ENCODE results near the gene NDUFS7. TPM values are rescaled to one million over a fixed set of nuclear protein-coding genes. Genes with fewer than 3 reads are reported as not detected.

The NDUFS7 gene
- total RNA-seq, 2 donors from 2014 or later: 147 to 202 TPM

GRCh38 chr19:1370579-1371361 is 12.9 kb upstream of the NDUFS7 start:
- no peak for DNase-seq (ENCODE audit: low spot score)
- WGBS: 90% methylated on average over 52 of the region's 52 CpGs
- TF ChIP-seq POLR2AphosphoS5 (IDR thresholded peaks at IDR 0.05) (no peak), POLR2A (IDR thresholded peaks at IDR 0.05) (no peak)
- TF ChIP-seq, protein P1, sequence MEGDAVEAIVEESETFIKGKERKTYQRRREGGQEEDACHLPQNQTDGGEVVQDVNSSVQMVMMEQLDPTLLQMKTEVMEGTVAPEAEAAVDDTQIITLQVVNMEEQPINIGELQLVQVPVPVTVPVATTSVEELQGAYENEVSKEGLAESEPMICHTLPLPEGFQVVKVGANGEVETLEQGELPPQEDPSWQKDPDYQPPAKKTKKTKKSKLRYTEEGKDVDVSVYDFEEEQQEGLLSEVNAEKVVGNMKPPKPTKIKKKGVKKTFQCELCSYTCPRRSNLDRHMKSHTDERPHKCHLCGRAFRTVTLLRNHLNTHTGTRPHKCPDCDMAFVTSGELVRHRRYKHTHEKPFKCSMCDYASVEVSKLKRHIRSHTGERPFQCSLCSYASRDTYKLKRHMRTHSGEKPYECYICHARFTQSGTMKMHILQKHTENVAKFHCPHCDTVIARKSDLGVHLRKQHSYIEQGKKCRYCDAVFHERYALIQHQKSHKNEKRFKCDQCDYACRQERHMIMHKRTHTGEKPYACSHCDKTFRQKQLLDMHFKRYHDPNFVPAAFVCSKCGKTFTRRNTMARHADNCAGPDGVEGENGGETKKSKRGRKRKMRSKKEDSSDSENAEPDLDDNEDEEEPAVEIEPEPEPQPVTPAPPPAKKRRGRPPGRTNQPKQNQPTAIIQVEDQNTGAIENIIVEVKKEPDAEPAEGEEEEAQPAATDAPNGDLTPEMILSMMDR (IDR thresholded peaks at IDR 0.05): no peak

GRCh38 chr19:1373042-1373533 is 10.6 kb upstream of the NDUFS7 start:
- WGBS: 85% methylated on average over 20 of the region's 20 CpGs
- peaks cover 0 to 5% of the 10 kb centered on the region in 2 donors for H3K36me3 ChIP-seq

More at GRCh38 chr19:1370579-1371361, 12.9 kb upstream of the NDUFS7 start:
- intact Hi-C loops (cut with DNase I): no loop called here
- Histone ChIP-seq H3K9me3 (no peaks in the 10 kb centered on the region), H3K4me3 (no peak overlapping the region), H3K27me3 (replicated peaks; ENCODE audit: insufficient read depth) (no peaks in the 10 kb centered on the region), H3K36me3 (peaks cover 0 to 5% of the 10 kb centered on the region in 2 donors), H3K4me1 (replicated peaks) (no peaks in the 10 kb centered on the region), H3K27ac (no peak overlapping the region)

GRCh38 chr19:1373534-1374249 is 10.0 kb upstream of the NDUFS7 start:
- no peak for TF ChIP-seq POLR2A (IDR thresholded peaks at IDR 0.05)
- TF ChIP-seq, protein P1 (IDR thresholded peaks at IDR 0.05): no peak
- TF ChIP-seq POLR2AphosphoS5 (IDR thresholded peaks at IDR 0.05): no peak
- no peak overlapping the region for H3K27ac ChIP-seq
- H3K36me3 ChIP-seq: peaks cover 0 to 5% of the 10 kb centered on the region in 2 donors
- no peak overlapping the region for H3K4me3 ChIP-seq
- 73% methylated on average over 22 of the region's 22 CpGs for WGBS
- no peaks in the 10 kb centered on the region for H3K4me1 ChIP-seq (replicated peaks)
- no peaks in the 10 kb centered on the region for H3K9me3 ChIP-seq
- no peak for DNase-seq (ENCODE audit: low spot score)
- intact Hi-C loops (cut with DNase I): no loop called here
- no peaks in the 10 kb centered on the region for H3K27me3 ChIP-seq (replicated peaks; ENCODE audit: insufficient read depth)

More at GRCh38 chr19:1373042-1373533, 10.6 kb upstream of the NDUFS7 start:
- intact Hi-C loops (cut with DNase I): no loop called here
- Histone ChIP-seq H3K27me3 (replicated peaks; ENCODE audit: insufficient read depth) (no peaks in the 10 kb centered on the region), H3K4me3 (no peak overlapping the region), H3K27ac (no peak overlapping the region), H3K9me3 (no peaks in the 10 kb centered on the region), H3K4me1 (replicated peaks) (no peaks in the 10 kb centered on the region)
- no peak for TF ChIP-seq POLR2A (IDR thresholded peaks at IDR 0.05)
- TF ChIP-seq, protein P1 (IDR thresholded peaks at IDR 0.05): no peak
- no peak for TF ChIP-seq POLR2AphosphoS5 (IDR thresholded peaks at IDR 0.05)
- DNase-seq (ENCODE audit: low spot score): no peak

DNA sequence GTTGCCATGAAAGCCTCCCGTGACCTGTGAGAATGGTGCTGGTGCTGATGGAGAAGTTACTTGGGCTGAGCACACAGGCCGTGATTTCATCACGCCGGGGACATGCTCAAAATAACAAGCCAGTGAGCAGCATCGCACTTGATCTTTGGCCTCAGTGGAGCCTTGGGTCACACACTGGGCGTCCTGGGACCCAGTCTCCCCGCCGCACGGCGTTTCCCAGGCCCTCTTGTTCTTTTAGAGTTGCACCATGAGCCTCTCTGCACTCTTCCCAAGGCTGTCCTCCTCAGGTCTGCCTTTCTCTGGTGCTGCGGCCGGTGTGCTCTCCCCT is 9.5 kb upstream of the NDUFS7 start:
- H3K27ac ChIP-seq: no peak overlapping the region
- intact Hi-C loops (cut with DNase I): no loop called here
- no peak for DNase-seq (ENCODE audit: low spot score)
- H3K27me3 ChIP-seq (replicated peaks; ENCODE audit: insufficient read depth): no peaks in the 10 kb centered on the region
- 83% methylated on average over 11 of the region's 12 CpGs for WGBS
- H3K4me3 ChIP-seq: no peak overlapping the region
- H3K4me1 ChIP-seq (replicated peaks): no peaks in the 10 kb centered on the region
- no peak for TF ChIP-seq POLR2AphosphoS5 (IDR thresholded peaks at IDR 0.05)
- TF ChIP-seq POLR2A (IDR thresholded peaks at IDR 0.05): no peak
- TF ChIP-seq, protein P1 (IDR thresholded peaks at IDR 0.05): no peak
- no peaks in the 10 kb centered on the region for H3K9me3 ChIP-seq
- H3K36me3 ChIP-seq: peaks cover 0 to 5% of the 10 kb centered on the region in 2 donors

All from prostate gland (tissue), 2 donors.